Measurements from ENCODE around the gene GSX2. TPM values are rescaled to one million over a fixed set of nuclear protein-coding genes. Genes with fewer than 3 reads are reported as not detected.
"Not testable (repeated sequence)": the region's sequence is repeated elsewhere in the genome, so short reads cannot be mapped to it uniquely, and the experiment has no call there.

The GSX2 gene
- total RNA-seq, 1 donor from 2014 or later, result not detected

GRCh38 chr4:54127660-54128059 lies 27.7 kb downstream of the GSX2 start:
- TF ChIP-seq, protein P1, sequence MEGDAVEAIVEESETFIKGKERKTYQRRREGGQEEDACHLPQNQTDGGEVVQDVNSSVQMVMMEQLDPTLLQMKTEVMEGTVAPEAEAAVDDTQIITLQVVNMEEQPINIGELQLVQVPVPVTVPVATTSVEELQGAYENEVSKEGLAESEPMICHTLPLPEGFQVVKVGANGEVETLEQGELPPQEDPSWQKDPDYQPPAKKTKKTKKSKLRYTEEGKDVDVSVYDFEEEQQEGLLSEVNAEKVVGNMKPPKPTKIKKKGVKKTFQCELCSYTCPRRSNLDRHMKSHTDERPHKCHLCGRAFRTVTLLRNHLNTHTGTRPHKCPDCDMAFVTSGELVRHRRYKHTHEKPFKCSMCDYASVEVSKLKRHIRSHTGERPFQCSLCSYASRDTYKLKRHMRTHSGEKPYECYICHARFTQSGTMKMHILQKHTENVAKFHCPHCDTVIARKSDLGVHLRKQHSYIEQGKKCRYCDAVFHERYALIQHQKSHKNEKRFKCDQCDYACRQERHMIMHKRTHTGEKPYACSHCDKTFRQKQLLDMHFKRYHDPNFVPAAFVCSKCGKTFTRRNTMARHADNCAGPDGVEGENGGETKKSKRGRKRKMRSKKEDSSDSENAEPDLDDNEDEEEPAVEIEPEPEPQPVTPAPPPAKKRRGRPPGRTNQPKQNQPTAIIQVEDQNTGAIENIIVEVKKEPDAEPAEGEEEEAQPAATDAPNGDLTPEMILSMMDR (IDR thresholded peaks at IDR 0.05), result no peak
- peaks cover 8% of the 10 kb centered on the region for H3K36me3 Mint-ChIP-seq (ENCODE audit: low read depth)
- no peaks in the 10 kb centered on the region for H3K27me3 Mint-ChIP-seq (ENCODE audit: low read depth)
- no peak overlapping the region for H3K27ac Mint-ChIP-seq (ENCODE audit: unreplicated experiment)
- DNase-seq (ENCODE audit: low spot score), result no peak
- peaks cover 23% of the 10 kb centered on the region for H3K9me3 Mint-ChIP-seq (ENCODE audit: low read depth)
- H3K4me3 Mint-ChIP-seq (ENCODE audit: unreplicated experiment), result no peak overlapping the region
- H3K4me1 Mint-ChIP-seq (ENCODE audit: low read depth), result no peaks in the 10 kb centered on the region

DNA sequence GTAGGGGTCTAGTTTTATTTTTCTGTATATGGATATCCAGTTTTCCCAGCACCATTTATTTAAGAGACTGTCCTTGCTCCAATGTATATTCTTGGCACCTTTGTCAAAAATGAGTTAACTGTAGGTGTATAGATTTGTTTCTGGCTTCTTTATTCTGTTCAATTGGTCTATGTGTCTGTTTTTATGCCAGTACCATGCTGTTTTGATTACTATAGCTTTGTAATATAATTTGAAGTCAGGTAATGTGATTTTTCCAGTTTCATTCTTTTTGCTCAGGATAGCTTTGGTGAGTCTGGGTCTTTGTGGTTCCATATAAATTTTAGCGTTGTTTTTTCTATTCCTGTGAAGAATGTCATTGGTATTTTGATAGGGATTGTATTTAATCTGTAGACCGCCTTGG lies 28.7 kb downstream of the GSX2 start:
- H3K4me3 Mint-ChIP-seq (ENCODE audit: unreplicated experiment); H3K27ac Mint-ChIP-seq (ENCODE audit: unreplicated experiment); H3K27me3 Mint-ChIP-seq (ENCODE audit: low read depth); H3K4me1 Mint-ChIP-seq (ENCODE audit: low read depth); DNase-seq (ENCODE audit: low spot score); H3K36me3 Mint-ChIP-seq (ENCODE audit: low read depth): not testable (repeated sequence)
- H3K9me3 Mint-ChIP-seq (ENCODE audit: low read depth), result peaks cover 27% of the 10 kb centered on the region

DNA sequence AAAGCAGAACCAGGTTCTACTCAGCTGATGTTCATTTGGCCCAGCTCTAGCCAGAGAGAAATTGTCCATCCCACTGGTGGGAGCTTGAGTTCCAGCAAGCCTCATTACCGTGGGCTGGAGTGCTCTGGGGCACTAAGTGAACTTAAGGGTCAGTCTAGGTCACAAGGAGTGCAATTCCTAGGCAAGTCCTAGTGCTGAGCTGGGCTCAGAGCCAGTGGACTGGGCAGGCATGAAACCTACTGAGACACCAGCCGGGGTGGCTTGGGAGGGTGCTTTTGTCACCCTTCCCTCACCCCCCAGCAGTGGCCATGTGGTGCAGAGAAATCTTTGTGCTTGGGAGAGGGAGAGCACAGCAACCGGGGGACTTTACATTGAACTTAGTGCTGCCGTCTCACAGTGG lies 39.4 kb downstream of the GSX2 start:
- Mint-ChIP-seq H3K27ac (ENCODE audit: unreplicated experiment) (no peak overlapping the region), H3K36me3 (ENCODE audit: low read depth) (no peaks in the 10 kb centered on the region), H3K27me3 (ENCODE audit: low read depth) (no peaks in the 10 kb centered on the region), H3K4me1 (ENCODE audit: low read depth) (peaks cover 5% of the 10 kb centered on the region), H3K9me3 (ENCODE audit: low read depth) (no peaks in the 10 kb centered on the region), H3K4me3 (ENCODE audit: unreplicated experiment) (no peak overlapping the region)
- no peak for DNase-seq (ENCODE audit: low spot score)
- TF ChIP-seq, protein P1 (IDR thresholded peaks at IDR 0.05), result no peak

DNA sequence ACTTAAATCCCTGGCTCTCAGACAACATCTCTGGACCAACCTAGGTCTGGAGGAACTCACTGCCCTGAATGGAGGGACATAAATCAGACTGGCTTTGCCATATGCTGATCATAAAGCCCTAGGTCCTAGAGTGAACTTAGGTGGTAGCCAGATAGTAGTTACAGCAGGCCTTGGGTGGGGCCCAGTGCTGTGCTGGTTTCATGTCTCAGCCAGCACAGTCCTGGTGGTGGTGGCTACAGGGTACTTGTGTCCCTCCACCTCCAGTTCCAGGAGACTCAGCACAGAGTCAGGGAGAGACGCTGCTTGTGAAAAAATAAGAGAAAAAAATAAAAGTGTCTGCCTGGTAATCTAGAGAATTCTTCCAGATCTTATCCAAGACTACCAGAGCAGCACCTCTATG lies 40.3 kb downstream of the GSX2 start:
- Mint-ChIP-seq H3K9me3 (ENCODE audit: low read depth) (no peaks in the 10 kb centered on the region), H3K27me3 (ENCODE audit: low read depth) (no peaks in the 10 kb centered on the region), H3K36me3 (ENCODE audit: low read depth) (no peaks in the 10 kb centered on the region), H3K4me3 (ENCODE audit: unreplicated experiment) (no peak overlapping the region), H3K27ac (ENCODE audit: unreplicated experiment) (no peak overlapping the region), H3K4me1 (ENCODE audit: low read depth) (peaks cover 8% of the 10 kb centered on the region)
- TF ChIP-seq, protein P1 (IDR thresholded peaks at IDR 0.05), result no peak
- no peak for DNase-seq (ENCODE audit: low spot score)

GRCh38 chr4:54144199-54144598 lies 44.2 kb downstream of the GSX2 start:
- no peaks in the 10 kb centered on the region for H3K9me3 Mint-ChIP-seq (ENCODE audit: low read depth)
- no peak overlapping the region for H3K27ac Mint-ChIP-seq (ENCODE audit: unreplicated experiment)
- no peaks in the 10 kb centered on the region for H3K27me3 Mint-ChIP-seq (ENCODE audit: low read depth)
- no peaks in the 10 kb centered on the region for H3K36me3 Mint-ChIP-seq (ENCODE audit: low read depth)
- TF ChIP-seq, protein P1 (IDR thresholded peaks at IDR 0.05), result no peak
- H3K4me1 Mint-ChIP-seq (ENCODE audit: low read depth), result peaks cover 8% of the 10 kb centered on the region
- H3K4me3 Mint-ChIP-seq (ENCODE audit: unreplicated experiment), result no peak overlapping the region
- no peak for DNase-seq (ENCODE audit: low spot score)

GRCh38 chr4:54144661-54145171 lies 44.8 kb downstream of the GSX2 start:
- H3K9me3 Mint-ChIP-seq (ENCODE audit: low read depth), result no peaks in the 10 kb centered on the region
- DNase-seq (ENCODE audit: low spot score), result no peak
- TF ChIP-seq, protein P1 (IDR thresholded peaks at IDR 0.05), result no peak
- no peaks in the 10 kb centered on the region for H3K36me3 Mint-ChIP-seq (ENCODE audit: low read depth)
- no peaks in the 10 kb centered on the region for H3K27me3 Mint-ChIP-seq (ENCODE audit: low read depth)
- peaks cover 8% of the 10 kb centered on the region for H3K4me1 Mint-ChIP-seq (ENCODE audit: low read depth)
- H3K4me3 Mint-ChIP-seq (ENCODE audit: unreplicated experiment), result no peak overlapping the region
- no peak overlapping the region for H3K27ac Mint-ChIP-seq (ENCODE audit: unreplicated experiment)

All from chondrocyte (in vitro differentiated cells).